Kidney epithelial cell (primary cell): ENCODE measurements around the gene SASH1. TPM values are rescaled to one million over a fixed set of nuclear protein-coding genes. Genes with fewer than 3 reads are reported as not detected.
A peak's percentile ranks its signal among the peaks of the same experiment; 100 is the strongest.

ENCODE experiments used
- DNase-seq: peaks from one replicate; pipeline ENCODE4 v3.0.0-alpha.2; 2010; ENCODE audit warnings: low read depth
- H3K27me3 ChIP-seq: 2 replicates; pipeline ENCODE4 v1.6.0; 2011; ENCODE audit warnings: low read length; ENCODE audit not compliant: control insufficient read depth, insufficient read depth
- H3K36me3 ChIP-seq: 2 replicates; pipeline ENCODE4 v1.5.1; 2011; ENCODE audit warnings: low read length; ENCODE audit not compliant: control insufficient read depth, insufficient read depth
- H3K4me3 ChIP-seq: 2 replicates; pipeline ENCODE4 v1.5.1; 2011; ENCODE audit warnings: low read depth, mild to moderate bottlenecking, control low read depth, low read length
- total RNA-seq: library from RNA; depleted of rRNA; stranded (reverse); fragments of >200 nt; gene quantifications from 2 replicates; pipeline ENCODE4 v1.2.3, GENCODE V29; 2015
- TF ChIP-seq, protein P1 (sequence below): IDR thresholded peaks from 2 replicates; pipeline ENCODE4 v1.5.1; 2011; ENCODE audit warnings: mild to moderate bottlenecking, moderate library complexity, low read length, control low read depth, inconsistent platforms; ENCODE audit not compliant: insufficient read depth, poor library complexity, severe bottlenecking

Gene SASH1
- total RNA-seq, 1 donor from 2014 or later: 13.8 TPM

- Histone ChIP-seq H3K4me3 (peak overlapping the region; percentile 84), H3K27me3 (no peaks in the 10 kb centered on the region), H3K36me3 (no peaks in the 10 kb centered on the region)
- TF ChIP-seq, protein P1, sequence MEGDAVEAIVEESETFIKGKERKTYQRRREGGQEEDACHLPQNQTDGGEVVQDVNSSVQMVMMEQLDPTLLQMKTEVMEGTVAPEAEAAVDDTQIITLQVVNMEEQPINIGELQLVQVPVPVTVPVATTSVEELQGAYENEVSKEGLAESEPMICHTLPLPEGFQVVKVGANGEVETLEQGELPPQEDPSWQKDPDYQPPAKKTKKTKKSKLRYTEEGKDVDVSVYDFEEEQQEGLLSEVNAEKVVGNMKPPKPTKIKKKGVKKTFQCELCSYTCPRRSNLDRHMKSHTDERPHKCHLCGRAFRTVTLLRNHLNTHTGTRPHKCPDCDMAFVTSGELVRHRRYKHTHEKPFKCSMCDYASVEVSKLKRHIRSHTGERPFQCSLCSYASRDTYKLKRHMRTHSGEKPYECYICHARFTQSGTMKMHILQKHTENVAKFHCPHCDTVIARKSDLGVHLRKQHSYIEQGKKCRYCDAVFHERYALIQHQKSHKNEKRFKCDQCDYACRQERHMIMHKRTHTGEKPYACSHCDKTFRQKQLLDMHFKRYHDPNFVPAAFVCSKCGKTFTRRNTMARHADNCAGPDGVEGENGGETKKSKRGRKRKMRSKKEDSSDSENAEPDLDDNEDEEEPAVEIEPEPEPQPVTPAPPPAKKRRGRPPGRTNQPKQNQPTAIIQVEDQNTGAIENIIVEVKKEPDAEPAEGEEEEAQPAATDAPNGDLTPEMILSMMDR: no peak
- no peak for DNase-seq
These were observed 577 bp downstream of the SASH1 start for GRCh38 chr6:148343047-148343782.

DNA sequence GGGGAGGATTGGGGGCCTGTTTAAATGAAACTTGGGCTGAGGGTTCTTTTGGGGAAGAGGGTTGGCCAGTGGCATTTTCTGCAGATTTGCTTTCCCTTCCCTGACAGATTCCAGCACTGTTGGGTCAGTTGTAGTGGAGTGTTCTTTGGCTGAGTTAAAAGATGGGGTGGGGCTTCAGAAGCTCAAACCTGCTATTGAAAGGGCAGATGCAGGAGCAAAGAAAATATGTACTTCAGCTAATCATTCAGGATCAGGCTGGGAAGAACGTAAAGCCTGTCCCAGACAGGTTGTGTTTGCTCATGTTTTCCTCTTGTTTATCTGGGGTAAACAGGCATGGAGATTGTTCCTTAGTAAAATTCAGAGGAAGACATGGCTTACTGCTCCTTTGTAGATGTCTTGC, 2.5 kb downstream of the SASH1 start:
- DNase-seq: no peak
- no peak overlapping the region for H3K4me3 ChIP-seq
- no peaks in the 10 kb centered on the region for H3K27me3 ChIP-seq
- no peaks in the 10 kb centered on the region for H3K36me3 ChIP-seq
- TF ChIP-seq, protein P1: no peak

DNA sequence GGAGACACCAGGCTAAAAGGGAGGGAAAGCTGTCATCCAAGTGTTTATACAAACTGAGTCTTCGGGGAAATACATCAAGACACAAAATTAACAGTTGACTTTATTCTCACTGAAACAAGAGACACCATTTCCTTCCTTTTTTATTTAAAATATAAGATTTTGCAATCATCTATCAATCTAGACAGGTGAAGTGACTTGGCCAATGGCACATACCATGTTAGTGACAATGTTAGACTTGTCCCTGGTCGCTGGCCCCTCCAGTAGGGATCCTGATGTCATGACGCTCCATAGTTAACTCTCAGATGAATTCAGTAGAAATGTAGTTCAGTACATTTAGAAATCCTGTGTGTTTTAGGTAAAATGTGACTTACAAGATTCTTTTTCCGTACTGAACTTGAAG, 2.9 kb downstream of the SASH1 start:
- no peaks in the 10 kb centered on the region for H3K36me3 ChIP-seq
- H3K4me3 ChIP-seq: no peak overlapping the region
- TF ChIP-seq, protein P1: no peak
- DNase-seq: no peak
- no peaks in the 10 kb centered on the region for H3K27me3 ChIP-seq

DNA sequence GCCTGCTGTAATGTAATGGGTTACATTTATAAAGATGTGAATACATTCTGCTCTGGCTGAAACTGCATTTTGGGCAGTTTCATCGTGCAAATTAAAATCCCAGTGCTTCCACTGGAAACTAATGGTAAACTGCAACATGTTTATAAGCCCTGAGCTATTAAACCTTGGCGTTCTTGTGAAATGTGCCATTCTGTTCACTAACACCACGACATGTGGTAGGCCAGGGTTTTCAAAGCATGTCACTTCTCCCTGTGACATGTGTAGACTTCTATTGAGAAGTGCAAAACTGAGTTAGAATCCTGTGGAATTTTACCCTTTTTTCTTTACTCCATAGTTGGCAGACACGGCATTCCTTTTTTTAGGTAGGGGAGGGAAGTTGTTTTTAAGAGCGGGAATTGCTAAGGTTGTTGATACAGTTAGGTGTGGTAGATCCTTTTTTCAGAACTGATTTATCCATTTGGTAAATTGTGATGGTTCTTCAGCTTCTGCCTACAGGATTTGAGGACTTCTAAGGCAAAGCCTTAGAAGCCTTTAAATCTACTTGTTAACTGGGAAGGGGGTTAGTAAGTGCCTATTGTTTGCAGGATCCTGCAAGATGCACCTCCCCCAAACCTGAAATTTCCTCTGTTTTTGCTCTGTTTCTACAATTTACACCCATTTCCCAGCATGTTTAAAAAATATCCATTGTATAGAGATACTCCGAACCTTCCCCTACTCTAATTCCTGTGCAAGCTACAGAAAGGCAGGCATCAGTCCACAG, 4.2 kb downstream of the SASH1 start:
- Histone ChIP-seq H3K27me3 (no peaks in the 10 kb centered on the region), H3K4me3 (no peak overlapping the region)
- TF ChIP-seq, protein P1: no peak

GRCh38 chr6:148347441-148348054, 4.9 kb downstream of the SASH1 start:
- TF ChIP-seq, protein P1: no peak
- Histone ChIP-seq H3K36me3 (no peaks in the 10 kb centered on the region), H3K27me3 (no peaks in the 10 kb centered on the region), H3K4me3 (no peak overlapping the region)
- no peak for DNase-seq

More for the DNA sequence above, 4.2 kb downstream of the SASH1 start:
- no peak for DNase-seq
- H3K36me3 ChIP-seq: no peaks in the 10 kb centered on the region
